Ovary (tissue), 3 donors: Measurements from ENCODE around the gene ISYNA1.

Experiments used
- EP300 ChIP-seq: sonication (generic); formaldehyde crosslinking; IDR thresholded peaks from one replicate; pipeline ENCODE4 v1.6.1; 2017; ENCODE audit warnings: antibody characterized with exemption
- POLR2A ChIP-seq: fragments of 450-650 bp; IDR thresholded peaks from one replicate; pipeline ENCODE4 v1.6.1; 2017; ENCODE audit warnings: antibody characterized with exemption, mild to moderate bottlenecking, moderate library complexity
- TF ChIP-seq, protein P1 (sequence below), 3 donors: fragments of 450-650 bp in 2 of 3; fragments of 200-600 bp in 1 of 3; IDR thresholded peaks; one replicate each; pipeline versions ENCODE4 v1.5.1 to v1.8.0; 2016 to 2022; ENCODE audit warnings: antibody characterized with exemption in 3 of 3, mild to moderate bottlenecking in 1 of 3
- donor health status: DM: no; HTN: no; CAD: no.

DNA sequence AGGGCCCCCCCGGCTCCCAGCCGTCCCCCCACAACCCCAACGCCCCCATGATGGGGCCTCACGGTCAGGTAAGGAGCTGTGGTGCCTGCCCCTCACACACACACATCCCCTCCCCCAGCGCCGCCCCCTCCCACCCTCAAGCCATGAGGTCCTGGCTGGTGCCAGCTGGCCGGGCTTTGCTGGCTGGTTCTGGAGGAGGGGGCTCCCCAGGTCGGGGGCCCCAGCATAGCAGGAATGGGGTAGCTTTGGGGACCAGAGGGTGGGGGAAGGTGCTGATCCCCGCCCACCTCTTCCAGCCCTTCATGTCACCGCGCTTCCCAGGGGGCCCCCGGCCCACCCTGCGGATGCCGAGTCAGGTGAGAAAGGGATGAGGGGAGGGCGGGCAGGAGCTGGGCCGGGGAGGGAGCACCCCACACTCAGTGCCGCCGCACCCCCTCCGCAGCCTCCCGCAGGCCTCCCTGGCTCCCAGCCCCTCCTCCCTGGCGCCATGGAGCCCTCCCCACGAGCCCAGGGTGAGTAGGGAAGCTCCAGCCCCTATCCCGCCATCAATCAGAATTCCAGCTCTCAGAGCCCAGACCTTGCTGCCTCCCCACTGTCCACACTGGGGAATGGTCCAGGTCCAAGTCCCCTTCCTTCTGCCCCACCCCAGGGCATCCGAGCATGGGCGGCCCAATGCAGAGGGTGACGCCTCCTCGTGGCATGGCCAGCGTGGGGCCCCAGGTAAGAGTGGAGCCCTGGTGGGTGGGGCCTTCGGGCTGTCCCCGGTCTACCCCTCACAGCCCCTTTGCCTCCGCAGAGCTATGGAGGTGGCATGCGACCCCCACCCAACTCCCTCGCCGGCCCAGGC, 6.4 kb downstream of the ISYNA1 start:
- TF ChIP-seq, protein P1, sequence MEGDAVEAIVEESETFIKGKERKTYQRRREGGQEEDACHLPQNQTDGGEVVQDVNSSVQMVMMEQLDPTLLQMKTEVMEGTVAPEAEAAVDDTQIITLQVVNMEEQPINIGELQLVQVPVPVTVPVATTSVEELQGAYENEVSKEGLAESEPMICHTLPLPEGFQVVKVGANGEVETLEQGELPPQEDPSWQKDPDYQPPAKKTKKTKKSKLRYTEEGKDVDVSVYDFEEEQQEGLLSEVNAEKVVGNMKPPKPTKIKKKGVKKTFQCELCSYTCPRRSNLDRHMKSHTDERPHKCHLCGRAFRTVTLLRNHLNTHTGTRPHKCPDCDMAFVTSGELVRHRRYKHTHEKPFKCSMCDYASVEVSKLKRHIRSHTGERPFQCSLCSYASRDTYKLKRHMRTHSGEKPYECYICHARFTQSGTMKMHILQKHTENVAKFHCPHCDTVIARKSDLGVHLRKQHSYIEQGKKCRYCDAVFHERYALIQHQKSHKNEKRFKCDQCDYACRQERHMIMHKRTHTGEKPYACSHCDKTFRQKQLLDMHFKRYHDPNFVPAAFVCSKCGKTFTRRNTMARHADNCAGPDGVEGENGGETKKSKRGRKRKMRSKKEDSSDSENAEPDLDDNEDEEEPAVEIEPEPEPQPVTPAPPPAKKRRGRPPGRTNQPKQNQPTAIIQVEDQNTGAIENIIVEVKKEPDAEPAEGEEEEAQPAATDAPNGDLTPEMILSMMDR (IDR thresholded peaks at IDR 0.05) = no peak
- TF ChIP-seq EP300 = no peak
- TF ChIP-seq POLR2A = no peak
